ENCODE results near the gene ARSG.

Gene ARSG

DNA sequence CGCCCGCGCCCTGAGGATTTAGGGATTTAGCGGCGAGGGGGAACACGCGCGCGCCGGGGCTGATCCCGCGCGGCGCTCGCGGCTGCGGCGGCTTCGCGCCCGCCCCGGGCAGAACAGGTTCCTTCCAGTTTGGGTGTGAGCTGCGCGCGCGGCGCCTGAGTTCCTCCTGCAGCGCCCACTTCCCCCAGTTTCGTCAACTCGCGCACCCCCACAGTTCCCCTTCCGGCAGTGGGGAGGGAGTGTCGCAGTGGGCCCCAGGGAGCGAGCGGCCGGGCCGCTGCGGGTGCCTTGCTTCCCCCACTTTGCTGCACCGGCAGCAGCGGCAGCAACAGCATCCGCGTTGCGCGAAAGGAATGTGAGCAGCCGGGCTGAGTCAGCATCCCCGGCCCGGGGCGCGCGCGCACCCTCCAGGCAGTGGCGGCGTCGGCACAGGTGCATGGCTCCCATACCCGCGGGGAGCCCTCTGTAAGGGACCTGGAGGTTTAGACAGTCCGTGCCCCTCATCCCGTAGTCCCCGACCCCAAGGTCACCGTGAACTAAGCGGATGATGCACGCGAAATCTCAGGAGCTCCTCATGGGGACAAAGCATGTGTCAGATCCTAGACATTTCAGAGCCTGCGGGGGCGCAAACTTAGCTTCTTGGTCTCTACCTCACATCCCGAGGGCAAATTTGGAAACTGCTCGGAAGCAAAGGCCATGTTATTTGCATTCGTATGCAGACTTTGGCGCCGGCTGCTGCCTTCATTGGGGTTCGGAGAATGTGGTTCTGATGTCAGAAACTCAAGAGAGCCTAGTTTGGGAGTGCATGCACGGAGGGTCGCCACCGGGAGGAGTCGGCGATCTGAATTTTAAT, 767 bp downstream of the ARSG start:
- peak overlapping the region; percentile 72 for H3K4me3 ChIP-seq (ENCODE audit: low read depth, low read length)
- DNase-seq (ENCODE audit: low read depth) = peak; percentile 99
- TF ChIP-seq, protein P1, sequence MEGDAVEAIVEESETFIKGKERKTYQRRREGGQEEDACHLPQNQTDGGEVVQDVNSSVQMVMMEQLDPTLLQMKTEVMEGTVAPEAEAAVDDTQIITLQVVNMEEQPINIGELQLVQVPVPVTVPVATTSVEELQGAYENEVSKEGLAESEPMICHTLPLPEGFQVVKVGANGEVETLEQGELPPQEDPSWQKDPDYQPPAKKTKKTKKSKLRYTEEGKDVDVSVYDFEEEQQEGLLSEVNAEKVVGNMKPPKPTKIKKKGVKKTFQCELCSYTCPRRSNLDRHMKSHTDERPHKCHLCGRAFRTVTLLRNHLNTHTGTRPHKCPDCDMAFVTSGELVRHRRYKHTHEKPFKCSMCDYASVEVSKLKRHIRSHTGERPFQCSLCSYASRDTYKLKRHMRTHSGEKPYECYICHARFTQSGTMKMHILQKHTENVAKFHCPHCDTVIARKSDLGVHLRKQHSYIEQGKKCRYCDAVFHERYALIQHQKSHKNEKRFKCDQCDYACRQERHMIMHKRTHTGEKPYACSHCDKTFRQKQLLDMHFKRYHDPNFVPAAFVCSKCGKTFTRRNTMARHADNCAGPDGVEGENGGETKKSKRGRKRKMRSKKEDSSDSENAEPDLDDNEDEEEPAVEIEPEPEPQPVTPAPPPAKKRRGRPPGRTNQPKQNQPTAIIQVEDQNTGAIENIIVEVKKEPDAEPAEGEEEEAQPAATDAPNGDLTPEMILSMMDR (IDR thresholded peaks at IDR 0.05; ENCODE audit: low read depth, low read length) = peak; percentile 8
- TF ChIP-seq, protein P2, sequence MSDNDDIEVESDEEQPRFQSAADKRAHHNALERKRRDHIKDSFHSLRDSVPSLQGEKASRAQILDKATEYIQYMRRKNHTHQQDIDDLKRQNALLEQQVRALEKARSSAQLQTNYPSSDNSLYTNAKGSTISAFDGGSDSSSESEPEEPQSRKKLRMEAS (IDR thresholded peaks at IDR 0.05; ENCODE audit: low read depth, low read length) = peak; percentile 5
- TF ChIP-seq MYC (IDR thresholded peaks at IDR 0.05; ENCODE audit: low read depth, low read length) = peak; percentile 29; the same call in 1 of the 2 replicates
- peak; percentile 56 for TF ChIP-seq POLR2A (IDR thresholded peaks at IDR 0.05; ENCODE audit: extremely low read depth, insufficient read length)

DNA sequence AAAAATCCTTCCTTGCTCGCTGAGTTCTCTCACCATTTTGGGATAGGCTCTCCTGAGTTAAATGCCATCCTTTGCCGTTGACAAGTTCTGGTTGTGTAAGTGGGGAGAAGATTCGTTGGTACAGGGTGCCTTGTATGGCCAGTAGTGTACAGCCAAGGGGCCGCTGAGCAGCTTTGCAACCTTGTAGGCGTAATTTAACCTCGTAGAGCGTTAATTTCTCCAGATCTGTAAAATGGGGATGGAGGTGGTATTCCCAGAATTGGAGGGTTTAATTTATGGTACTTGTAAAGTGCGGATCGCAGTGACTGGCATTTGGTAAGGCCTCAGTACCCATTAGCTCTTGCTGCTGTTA, 1.4 kb downstream of the ARSG start:
- DNase-seq (ENCODE audit: low read depth) = no peak
- TF ChIP-seq, protein P1 (IDR thresholded peaks at IDR 0.05; ENCODE audit: low read depth, low read length) = no peak
- TF ChIP-seq POLR2A (IDR thresholded peaks at IDR 0.05; ENCODE audit: extremely low read depth, insufficient read length) (no peak), MYC (IDR thresholded peaks at IDR 0.05; ENCODE audit: low read depth, low read length) (no peak)
- TF ChIP-seq, protein P2 (IDR thresholded peaks at IDR 0.05; ENCODE audit: low read depth, low read length) = no peak
- H3K4me3 ChIP-seq (ENCODE audit: low read depth, low read length) = peak overlapping the region; percentile 72

DNA sequence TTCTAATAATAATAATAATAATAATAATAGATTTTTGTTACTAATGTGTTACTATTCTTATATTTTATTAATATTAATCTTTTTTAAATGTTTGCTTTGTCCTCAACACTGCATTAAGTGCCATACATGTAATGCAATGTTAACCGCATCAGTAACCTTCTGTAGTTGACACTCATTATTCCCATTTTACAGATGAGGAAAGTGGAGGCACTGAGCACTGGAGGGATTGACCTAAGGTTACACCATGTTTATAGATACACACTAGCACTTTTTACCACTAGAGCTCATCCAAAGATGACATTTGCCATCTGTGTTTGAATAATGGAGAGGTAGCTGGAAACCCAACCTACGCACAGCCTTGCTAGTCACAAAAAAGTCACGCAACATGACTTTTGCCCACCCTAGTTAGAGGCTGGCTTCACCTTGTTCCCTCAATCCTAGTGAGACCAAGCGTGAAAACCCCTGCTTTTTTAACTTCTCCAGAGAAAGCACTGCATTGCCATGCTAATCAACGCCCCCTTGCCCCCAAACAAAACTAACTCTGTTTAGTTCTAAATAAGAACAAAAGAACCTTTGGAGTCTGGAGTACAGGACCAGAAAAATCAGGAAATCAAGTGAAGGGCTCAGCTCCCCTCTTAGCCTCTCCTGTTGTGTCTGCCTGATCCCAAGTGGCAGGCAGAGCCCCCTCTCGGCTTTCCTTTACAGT, 2.3 kb downstream of the ARSG start:
- TF ChIP-seq, protein P2 (IDR thresholded peaks at IDR 0.05; ENCODE audit: low read depth, low read length) = no peak
- TF ChIP-seq MYC (IDR thresholded peaks at IDR 0.05; ENCODE audit: low read depth, low read length) = no peak
- TF ChIP-seq, protein P1 (IDR thresholded peaks at IDR 0.05; ENCODE audit: low read depth, low read length) = no peak
- no peak for TF ChIP-seq POLR2A (IDR thresholded peaks at IDR 0.05; ENCODE audit: extremely low read depth, insufficient read length)
- H3K4me3 ChIP-seq (ENCODE audit: low read depth, low read length) = no peak overlapping the region
- DNase-seq (ENCODE audit: low read depth) = no peak

DNA sequence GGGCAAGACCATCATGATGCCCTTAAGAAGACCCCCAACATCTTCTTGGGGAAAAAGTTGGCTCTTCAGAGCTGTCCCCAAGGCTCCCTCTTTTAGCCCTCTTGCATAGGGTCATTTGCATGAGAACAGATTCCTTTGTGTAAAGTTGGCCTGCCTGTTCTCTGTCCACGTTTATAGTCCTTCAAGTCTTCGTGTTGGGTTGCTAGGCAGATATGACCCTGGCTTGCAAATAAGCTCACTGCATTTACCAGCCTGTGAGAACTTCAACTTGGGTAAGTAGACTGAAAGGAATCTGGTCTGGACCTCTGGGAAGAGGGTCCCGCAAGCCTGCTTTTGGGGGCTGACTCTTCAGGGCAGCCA, 2.9 kb downstream of the ARSG start:
- DNase-seq (ENCODE audit: low read depth) = peak; percentile 35
- no peak overlapping the region for H3K4me3 ChIP-seq (ENCODE audit: low read depth, low read length)
- TF ChIP-seq MYC (IDR thresholded peaks at IDR 0.05; ENCODE audit: low read depth, low read length) = no peak
- TF ChIP-seq, protein P2 (IDR thresholded peaks at IDR 0.05; ENCODE audit: low read depth, low read length) = no peak
- TF ChIP-seq, protein P1 (IDR thresholded peaks at IDR 0.05; ENCODE audit: low read depth, low read length) = no peak
- TF ChIP-seq POLR2A (IDR thresholded peaks at IDR 0.05; ENCODE audit: extremely low read depth, insufficient read length) = no peak

DNA sequence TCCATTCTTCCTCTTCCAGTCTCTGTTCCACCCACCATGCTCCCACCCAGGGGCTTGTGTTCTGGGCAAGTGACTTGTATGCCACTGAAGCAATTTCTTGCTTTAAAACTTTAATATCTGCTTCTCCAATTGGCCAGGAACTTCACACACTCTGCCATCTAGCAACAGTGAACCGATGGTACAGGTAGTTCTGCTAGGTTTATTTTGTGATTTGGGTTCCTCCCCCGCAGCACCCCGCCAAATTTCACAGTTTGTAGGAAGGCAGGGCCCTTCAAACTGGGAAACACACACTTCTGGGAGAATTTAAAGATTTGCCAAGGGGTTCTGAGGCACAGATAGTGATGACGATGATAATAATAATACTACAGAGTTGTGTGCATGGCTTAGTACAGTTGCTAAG, 3.3 kb downstream of the ARSG start:
- TF ChIP-seq, protein P2 (IDR thresholded peaks at IDR 0.05; ENCODE audit: low read depth, low read length) = no peak
- TF ChIP-seq POLR2A (IDR thresholded peaks at IDR 0.05; ENCODE audit: extremely low read depth, insufficient read length) (no peak), MYC (IDR thresholded peaks at IDR 0.05; ENCODE audit: low read depth, low read length) (no peak)
- TF ChIP-seq, protein P1 (IDR thresholded peaks at IDR 0.05; ENCODE audit: low read depth, low read length) = no peak
- no peak for DNase-seq (ENCODE audit: low read depth)
- H3K4me3 ChIP-seq (ENCODE audit: low read depth, low read length) = no peak overlapping the region
